Keratinocyte (primary cell): Measurements from ENCODE around the gene POU2F2. TPM values are rescaled to one million over a fixed set of nuclear protein-coding genes. Genes with fewer than 3 reads are reported as not detected.

Experiments
- DNase-seq: peaks from one replicate; pipeline ENCODE4 v3.0.0-alpha.2; 2011; ENCODE audit warnings: low read depth, missing footprints, low spot score
- FAIRE-seq: peaks from 2 replicates; lab custom pipeline; 2011; peaks lifted over from hg19 to GRCh38; lab: Jason Lieb, UNC
- H2AFZ ChIP-seq: 2 replicates; pipeline ENCODE4 v1.6.0; 2012; ENCODE audit warnings: low read length, control low read depth, inconsistent platforms; ENCODE audit not compliant: control insufficient read depth
- H3K27ac ChIP-seq: 2 replicates; pipeline ENCODE4 v1.5.1; 2011; ENCODE audit warnings: low read length; ENCODE audit not compliant: control insufficient read depth, insufficient read depth
- H3K27me3 ChIP-seq: 3 replicates; pipeline ENCODE4 v1.6.0; 2011; ENCODE audit warnings: low read length; ENCODE audit not compliant: control insufficient read depth, insufficient read depth; ENCODE audit errors: extremely low read depth
- H3K36me3 ChIP-seq, 2 experiments: 2 replicates in 1 of 2; 3 replicates in 1 of 2; pipeline ENCODE4 v1.5.1; 2011; ENCODE audit warnings: low read length in 2 of 2, mild to moderate bottlenecking in 1 of 2; ENCODE audit not compliant: control insufficient read depth in 2 of 2, insufficient read depth in 2 of 2; ENCODE audit errors: extremely low read depth in 1 of 2
- H3K4me1 ChIP-seq: 3 replicates; pipeline ENCODE4 v1.5.1; 2011; ENCODE audit warnings: low read length; ENCODE audit not compliant: control insufficient read depth, insufficient read depth; ENCODE audit errors: extremely low read depth
- H3K4me2 ChIP-seq: 3 replicates; pipeline ENCODE4 v1.6.0; 2011; ENCODE audit warnings: low read depth, low read length; ENCODE audit not compliant: control insufficient read depth, insufficient read depth; ENCODE audit errors: extremely low read depth
- H3K4me3 ChIP-seq, 3 experiments: fragments of 200-600 bp in 1 of 3; sonication (generic) in 1 of 3; 2 replicates in 2 of 3; 3 replicates in 1 of 3; pipeline ENCODE4 v1.5.1; 2011 to 2016; ENCODE audit warnings: low read length in 3 of 3, mild to moderate bottlenecking in 3 of 3, control low read depth in 2 of 3, inconsistent platforms in 1 of 3, low read depth in 1 of 3, mixed read lengths in 1 of 3, mixed run types in 1 of 3, moderate library complexity in 1 of 3; ENCODE audit not compliant: control insufficient read depth in 2 of 3, insufficient read depth in 2 of 3; ENCODE audit errors: extremely low read depth in 1 of 3
- H3K79me2 ChIP-seq: 2 replicates; pipeline ENCODE4 v1.6.0; 2012; ENCODE audit warnings: low read length; ENCODE audit not compliant: control insufficient read depth, insufficient read depth
- H3K9ac ChIP-seq: 3 replicates; pipeline ENCODE4 v1.6.0; 2011; ENCODE audit warnings: low read length; ENCODE audit not compliant: control insufficient read depth, insufficient read depth; ENCODE audit errors: extremely low read depth
- H3K9me1 ChIP-seq: 3 replicates; pipeline ENCODE4 v1.6.0; 2011; ENCODE audit warnings: low read length; ENCODE audit not compliant: control insufficient read depth, insufficient read depth; ENCODE audit errors: extremely low read depth
- H3K9me3 ChIP-seq: 2 replicates; pipeline ENCODE4 v1.5.1; 2012; ENCODE audit warnings: low read depth, low read length; ENCODE audit not compliant: control insufficient read depth
- H4K20me1 ChIP-seq: 3 replicates; pipeline ENCODE4 v1.6.0; 2011; ENCODE audit warnings: low read length; ENCODE audit not compliant: control insufficient read depth, insufficient read depth; ENCODE audit errors: extremely low read depth
- CTCF ChIP-seq, 3 experiments: IDR thresholded peaks in 1 of 3; conservative IDR thresholded peaks in 1 of 3; optimal IDR thresholded peaks in 1 of 3; 2 replicates in 2 of 3; 3 replicates in 1 of 3; pipeline versions ENCODE3 to v1.5.1; 2011; ENCODE audit warnings: low read length in 3 of 3, mild to moderate bottlenecking in 3 of 3, moderate library complexity in 2 of 3, control low read depth in 1 of 3, inconsistent platforms in 1 of 3; ENCODE audit not compliant: insufficient read depth in 2 of 3; ENCODE audit errors: extremely low read depth in 1 of 3
- EZH2 ChIP-seq: IDR thresholded peaks from one replicate; pipeline ENCODE4 v1.6.1; 2012; ENCODE audit warnings: inconsistent platforms, mild to moderate bottlenecking, low read length, moderate library complexity
- dilution Hi-C: fragments of 300-500 bp; cut with MboI; formaldehyde crosslinking; loops from one replicate; pipeline ENCODE4 v1.7.0; 2020; ENCODE audit warnings: low sequenced_read_pairs; ENCODE audit not compliant: extremely low pct_ligation_motif_present
- polyA plus RNA-seq, 5 experiments: library from polyadenylated mRNA; depleted of rRNA in 3 of 5; stranded (reverse) in 3 of 5; stranded (forward) in 1 of 5; unstranded in 1 of 5; fragments of >200 nt; gene quantifications; 1 replicate in 1 of 5; 2 replicates in 3 of 5; 3 replicates in 1 of 5; pipeline versions ENCODE4 v1.2.1 to v1.2.3, GENCODE V29; 2011 to 2012; ENCODE audit warnings: missing spikeins in 2 of 5, low read depth in 1 of 5, low replicate concordance in 1 of 5

POU2F2 gene
- polyA plus RNA-seq, 1 donor (not counting 4 experiments of a cell fraction or from before 2014, with no cell fraction given) = 7.0 TPM

GRCh38 chr19:42111384-42111783, 20.9 kb downstream of the POU2F2 start:
- Histone ChIP-seq H3K4me1 (peaks cover 52% of the 10 kb centered on the region), H3K27ac (peak overlapping the region; percentile 99)

GRCh38 chr19:42110658-42111057, 21.6 kb downstream of the POU2F2 start:
- peaks cover 52% of the 10 kb centered on the region for H3K4me1 ChIP-seq
- no peak for DNase-seq
- no peaks in the 10 kb centered on the region for H4K20me1 ChIP-seq
- no peaks in the 10 kb centered on the region for H3K9me1 ChIP-seq
- dilution Hi-C loops = no loop called here
- H3K9ac ChIP-seq = no peak overlapping the region
- no peak overlapping the region for H3K4me3 ChIP-seq
- no peaks in the 10 kb centered on the region for H3K36me3 ChIP-seq
- H3K27ac ChIP-seq = peak overlapping the region; percentile 99
- FAIRE-seq = no peak
- H3K4me2 ChIP-seq = no peak overlapping the region
- no peaks in the 10 kb centered on the region for H3K27me3 ChIP-seq
- no peak overlapping the region for H2AFZ ChIP-seq
- no peaks in the 10 kb centered on the region for H3K79me2 ChIP-seq
- no peak for TF ChIP-seq CTCF (optimal IDR thresholded peaks at IDR 0.05 in 1 of 3, IDR thresholded peaks at IDR 0.05 in 1 of 3, conservative IDR thresholded peaks at IDR 0.05 in 1 of 3; ENCODE audit: extremely low read depth in 1 of 3, insufficient read depth in 2 of 3, low read length in 3 of 3)
- TF ChIP-seq EZH2 = no peak
- no peaks in the 10 kb centered on the region for H3K9me3 ChIP-seq

More at GRCh38 chr19:42111384-42111783, 20.9 kb downstream of the POU2F2 start:
- Histone ChIP-seq H3K79me2 (no peaks in the 10 kb centered on the region), H3K9me1 (no peaks in the 10 kb centered on the region), H3K36me3 (peaks cover 0 to 5% of the 10 kb centered on the region in 2 experiments), H3K9me3 (no peaks in the 10 kb centered on the region), H2AFZ (no peak overlapping the region), H3K4me3 (peak overlapping the region in 2 of 3 experiments; percentile 20 to 30), H3K27me3 (no peaks in the 10 kb centered on the region), H3K4me2 (peak overlapping the region; percentile 66), H3K9ac (peak overlapping the region; percentile 72), H4K20me1 (no peaks in the 10 kb centered on the region)
- DNase-seq (peak; percentile 66), FAIRE-seq (peak; percentile 90)
- dilution Hi-C loops = no loop called here
- TF ChIP-seq EZH2 (no peak), CTCF (optimal IDR thresholded peaks at IDR 0.05 in 1 of 3, IDR thresholded peaks at IDR 0.05 in 1 of 3, conservative IDR thresholded peaks at IDR 0.05 in 1 of 3; ENCODE audit: extremely low read depth in 1 of 3, insufficient read depth in 2 of 3, low read length in 3 of 3) (no peak)
